Measurements from ENCODE around the gene GRM7.
A peak's percentile ranks its signal among the peaks of the same experiment; 100 is the strongest.

- peak; percentile 18 for TF ChIP-seq CTCF (IDR thresholded peaks at IDR 0.05)
- no peak for TF ChIP-seq EZH2phosphoT487 (IDR thresholded peaks at IDR 0.05)
- no peak for TF ChIP-seq EZH2 (IDR thresholded peaks at IDR 0.05)
These were observed 213.3 kb downstream of the GRM7 start for GRCh38 chr3:7074217-7074616.

Data from neural progenitor cell (in vitro differentiated cells).